Stimulated activated CD4-positive, alpha-beta T cell treated with anti-CD3 and anti-CD28 coated beads, Interleukin-12 subunit alpha, Interleukin-12 subunit beta, amount 100 ng/mL, for 4 hours (primary cell): Measurements from ENCODE around the gene ADGRF4.

ENCODE experiments used
- DNase-seq: peaks from one replicate; pipeline ENCODE4 v3.0.0-alpha.2; 2020

The ADGRF4 gene

GRCh38 chr6:47681201-47681990 lies 17.0 kb upstream of the ADGRF4 start:
- DNase-seq: no peak

DNA sequence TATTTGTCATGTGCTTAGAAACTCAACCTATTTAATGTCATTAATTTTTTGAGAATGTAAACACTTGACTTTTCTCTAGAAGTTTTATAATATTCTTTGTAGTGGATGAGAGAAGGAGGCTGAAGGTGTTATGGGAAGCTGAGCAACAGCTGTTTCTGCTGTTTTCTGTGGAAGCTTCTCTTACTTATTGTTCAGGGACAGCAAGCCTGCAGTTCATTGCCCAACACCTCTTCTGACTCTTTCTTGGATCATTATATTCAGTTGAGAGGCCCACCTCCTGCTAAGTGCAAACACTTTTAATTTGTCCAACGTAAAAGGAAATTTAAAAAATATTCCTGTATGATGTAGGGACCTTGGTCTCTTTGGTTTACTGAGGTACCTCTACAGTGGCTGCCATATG lies 12.0 kb upstream of the ADGRF4 start:
- no peak for DNase-seq

GRCh38 chr6:47687432-47687831 lies 10.9 kb upstream of the ADGRF4 start:
- DNase-seq: no peak

GRCh38 chr6:47690214-47690613 lies 8.2 kb upstream of the ADGRF4 start:
- no peak for DNase-seq

DNA sequence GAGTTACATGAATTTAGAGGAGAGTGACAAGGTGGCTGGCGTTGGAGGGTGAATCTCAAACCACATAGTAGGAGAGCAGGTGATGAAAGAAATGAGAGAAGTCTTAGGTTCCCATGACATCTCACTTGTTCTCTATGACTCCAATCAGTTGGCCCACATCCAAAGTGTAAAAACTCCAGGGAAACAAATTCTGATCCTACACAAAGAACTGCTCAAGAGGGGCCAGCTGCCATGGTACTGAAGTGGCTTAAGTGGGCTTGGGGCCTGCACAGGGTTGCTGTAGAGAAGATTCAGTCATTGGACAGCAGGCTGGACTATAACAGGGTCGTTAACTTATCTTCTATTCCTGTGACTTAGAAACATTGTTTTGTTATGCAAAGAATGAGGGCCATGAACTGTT lies 7.6 kb upstream of the ADGRF4 start:
- no peak for DNase-seq

DNA sequence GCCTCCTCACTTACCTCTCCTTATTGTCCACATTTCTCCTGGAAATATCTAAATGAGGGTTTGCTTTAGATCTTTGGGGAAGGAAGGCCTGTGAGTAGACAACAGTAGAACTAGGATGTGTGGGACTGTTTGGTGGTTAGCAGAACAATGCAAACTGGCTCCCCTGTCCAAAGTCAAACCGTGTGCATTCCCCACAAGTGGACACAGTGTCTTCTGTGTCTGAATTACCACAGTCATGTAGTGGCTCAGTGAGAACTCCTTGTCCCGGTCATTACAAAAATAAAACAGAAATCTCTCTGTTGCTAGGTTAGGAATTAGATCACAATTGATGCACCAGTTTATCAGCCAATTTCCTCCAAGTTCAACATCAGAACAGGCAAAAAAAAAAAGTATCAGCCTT lies 455 bp upstream of the ADGRF4 start:
- DNase-seq: no peak

GRCh38 chr6:47700053-47700452 lies 1.7 kb downstream of the ADGRF4 start:
- no peak for DNase-seq

DNA sequence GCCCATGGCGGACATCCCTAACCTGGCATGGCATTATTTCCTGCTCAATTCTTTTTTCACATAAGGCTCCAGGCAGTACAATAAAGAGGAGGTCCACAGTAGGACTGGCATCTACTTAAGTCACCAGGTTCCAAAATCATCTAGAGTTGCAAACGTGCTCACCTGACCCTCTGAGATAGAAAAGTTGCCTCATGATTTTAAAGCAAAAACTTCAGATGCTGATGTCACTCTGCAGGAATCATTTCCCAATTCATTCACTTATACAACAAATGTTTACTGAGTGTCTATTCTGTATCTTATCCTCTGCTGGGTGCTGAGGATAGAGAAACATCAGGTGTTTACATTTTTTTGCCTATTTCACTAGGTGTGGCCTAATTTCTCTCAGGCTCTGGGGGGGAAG lies 2.2 kb downstream of the ADGRF4 start:
- DNase-seq: no peak

- DNase-seq: no peak
Observed at GRCh38 chr6:47701363-47701762, 3.0 kb downstream of the ADGRF4 start.

DNA sequence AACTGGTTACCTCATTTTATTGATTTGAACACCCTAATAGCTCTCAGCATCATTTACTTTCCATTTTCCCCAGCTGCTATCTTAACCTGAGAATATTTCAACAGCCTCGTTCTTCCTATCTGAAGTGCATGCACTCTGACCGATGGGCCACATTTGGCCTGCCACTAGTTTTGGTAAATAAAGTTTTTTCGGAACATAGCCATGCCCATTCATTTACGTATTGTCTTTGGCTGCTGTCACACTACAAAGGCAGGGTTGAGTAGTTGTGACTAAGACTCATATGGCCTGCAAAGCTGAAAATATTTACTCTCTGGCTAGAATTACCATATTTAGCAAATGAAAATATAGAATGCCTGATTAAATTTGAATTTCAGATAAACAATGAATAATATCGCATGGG lies 10.8 kb downstream of the ADGRF4 start:
- DNase-seq: no peak

DNA sequence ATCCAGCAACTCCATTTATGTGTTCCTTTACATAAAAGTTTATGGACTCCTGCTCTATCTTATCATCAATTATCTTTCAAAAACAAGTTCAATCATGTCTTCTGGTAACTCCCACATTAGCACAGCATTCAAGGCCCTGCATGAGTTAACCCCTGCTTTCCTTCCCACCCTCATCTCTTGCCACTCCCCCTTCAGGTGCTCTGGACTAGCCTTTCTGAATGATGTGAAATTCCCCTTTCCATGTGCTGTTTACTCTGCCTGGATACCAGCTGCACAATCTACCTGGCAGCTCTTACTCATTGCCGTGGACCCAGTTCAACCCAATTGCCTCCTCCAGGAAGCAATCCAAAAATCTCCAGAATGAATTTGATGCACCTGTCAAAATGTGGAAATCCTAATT lies 11.9 kb downstream of the ADGRF4 start:
- no peak for DNase-seq

GRCh38 chr6:47713200-47713599 lies 14.8 kb downstream of the ADGRF4 start:
- no peak for DNase-seq

DNA sequence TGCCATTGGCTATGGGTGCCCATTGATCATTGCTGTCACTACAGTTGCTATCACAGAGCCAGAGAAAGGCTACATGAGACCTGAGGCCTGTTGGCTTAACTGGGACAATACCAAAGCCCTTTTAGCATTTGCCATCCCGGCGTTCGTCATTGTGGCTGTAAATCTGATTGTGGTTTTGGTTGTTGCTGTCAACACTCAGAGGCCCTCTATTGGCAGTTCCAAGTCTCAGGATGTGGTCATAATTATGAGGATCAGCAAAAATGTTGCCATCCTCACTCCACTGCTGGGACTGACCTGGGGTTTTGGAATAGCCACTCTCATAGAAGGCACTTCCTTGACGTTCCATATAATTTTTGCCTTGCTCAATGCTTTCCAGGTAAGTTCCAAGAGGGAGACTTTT lies 16.4 kb downstream of the ADGRF4 start:
- no peak for DNase-seq

- DNase-seq: no peak
Observed at GRCh38 chr6:47715782-47716181, 17.4 kb downstream of the ADGRF4 start.

DNA sequence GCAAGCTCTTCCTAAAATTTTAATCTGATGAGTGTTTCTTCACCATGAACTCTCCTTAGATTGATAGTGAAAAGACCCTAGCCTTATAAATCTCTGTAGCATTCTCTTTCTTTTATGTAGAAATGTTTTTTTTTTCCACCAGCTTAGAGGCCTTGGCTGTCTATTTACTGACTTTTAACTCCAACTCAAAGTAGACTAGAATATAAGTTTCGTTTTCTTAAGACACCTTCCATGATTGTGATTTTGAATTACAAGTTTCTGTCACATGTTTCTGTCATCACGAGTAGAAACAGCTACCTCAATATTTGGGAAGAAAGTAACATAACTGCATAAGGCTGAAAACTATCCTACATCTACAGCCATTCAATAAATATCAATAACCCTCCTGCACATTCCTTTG lies 17.8 kb downstream of the ADGRF4 start:
- DNase-seq: no peak

DNA sequence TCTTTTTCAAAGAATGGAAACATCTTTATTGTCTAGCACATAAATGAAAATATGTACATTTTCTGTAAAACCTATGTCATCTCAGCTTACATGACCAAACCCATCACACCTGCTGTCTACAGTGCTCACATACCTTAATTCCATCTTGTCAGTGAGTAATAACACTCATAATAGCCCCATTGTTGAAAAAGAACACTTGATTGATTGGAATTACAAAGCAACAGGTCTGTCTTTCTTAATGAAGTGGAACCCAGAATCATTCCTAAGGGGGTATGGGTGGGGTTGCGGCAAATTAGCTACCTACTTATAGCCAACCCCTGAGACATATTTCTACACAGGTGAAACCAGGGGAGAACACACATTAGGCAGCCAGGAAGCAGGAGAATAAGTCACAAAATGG lies 20.2 kb downstream of the ADGRF4 start:
- no peak for DNase-seq

- no peak for DNase-seq
Observed at GRCh38 chr6:47721189-47721588, 22.8 kb downstream of the ADGRF4 start.

GRCh38 chr6:47722194-47722593 lies 23.8 kb downstream of the ADGRF4 start:
- no peak for DNase-seq

- no peak for DNase-seq
Observed at GRCh38 chr6:47724300-47724699, 25.9 kb downstream of the ADGRF4 start.

DNA sequence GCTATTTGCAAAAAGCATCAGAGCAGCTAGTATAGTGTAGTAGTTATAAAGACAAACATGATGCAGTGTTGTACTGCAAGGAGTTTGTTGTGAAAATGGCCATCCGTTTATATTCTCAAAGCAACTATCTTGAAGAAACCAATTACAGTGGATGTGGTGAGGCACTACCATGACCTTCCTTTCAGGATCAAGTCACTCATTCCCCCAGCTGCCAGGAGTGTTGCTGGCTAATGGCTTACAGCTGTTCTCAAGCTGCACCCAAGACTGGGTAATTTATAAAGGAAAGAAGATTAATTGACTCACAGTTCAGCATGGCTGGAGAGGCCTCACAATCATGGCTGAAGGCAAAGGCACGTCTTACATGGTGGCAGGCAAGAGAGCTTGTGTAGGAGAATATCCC lies 29.0 kb downstream of the ADGRF4 start:
- DNase-seq: no peak

- DNase-seq: no peak
Observed at GRCh38 chr6:47729019-47729418, 30.6 kb downstream of the ADGRF4 start.

GRCh38 chr6:47729457-47729856 lies 31.1 kb downstream of the ADGRF4 start:
- no peak for DNase-seq

DNA sequence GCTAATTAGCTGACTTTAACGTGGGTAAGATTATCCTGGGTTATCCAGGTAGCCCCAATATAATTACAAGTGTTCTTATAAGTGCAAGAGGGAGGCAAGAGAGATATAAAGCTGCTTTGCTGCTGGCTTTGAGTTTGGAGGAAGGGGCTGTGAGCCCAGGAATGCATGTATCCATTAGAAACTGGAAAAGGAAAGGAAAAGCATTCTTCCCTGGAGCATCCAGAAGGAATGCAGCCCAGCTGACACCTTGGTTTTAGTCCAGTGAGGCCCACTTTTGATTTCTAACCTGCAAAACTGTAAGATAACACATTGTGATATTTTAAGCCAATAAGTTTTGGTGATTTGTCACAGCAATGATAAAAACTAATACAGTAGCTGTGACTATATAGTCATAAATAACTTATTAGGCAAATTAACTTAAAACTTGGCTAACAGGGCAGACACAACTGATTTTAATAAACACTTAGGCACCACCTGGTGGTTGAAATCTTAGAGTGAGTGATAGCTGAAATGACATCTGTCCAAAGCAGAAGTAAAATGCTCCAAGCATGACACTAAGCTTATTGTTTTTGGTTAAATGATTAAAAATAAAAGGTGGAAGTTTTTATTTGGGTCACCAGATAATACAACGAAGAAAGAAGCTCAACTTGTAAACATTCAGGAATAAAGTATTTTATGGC lies 35.6 kb downstream of the ADGRF4 start:
- DNase-seq: no peak

DNA sequence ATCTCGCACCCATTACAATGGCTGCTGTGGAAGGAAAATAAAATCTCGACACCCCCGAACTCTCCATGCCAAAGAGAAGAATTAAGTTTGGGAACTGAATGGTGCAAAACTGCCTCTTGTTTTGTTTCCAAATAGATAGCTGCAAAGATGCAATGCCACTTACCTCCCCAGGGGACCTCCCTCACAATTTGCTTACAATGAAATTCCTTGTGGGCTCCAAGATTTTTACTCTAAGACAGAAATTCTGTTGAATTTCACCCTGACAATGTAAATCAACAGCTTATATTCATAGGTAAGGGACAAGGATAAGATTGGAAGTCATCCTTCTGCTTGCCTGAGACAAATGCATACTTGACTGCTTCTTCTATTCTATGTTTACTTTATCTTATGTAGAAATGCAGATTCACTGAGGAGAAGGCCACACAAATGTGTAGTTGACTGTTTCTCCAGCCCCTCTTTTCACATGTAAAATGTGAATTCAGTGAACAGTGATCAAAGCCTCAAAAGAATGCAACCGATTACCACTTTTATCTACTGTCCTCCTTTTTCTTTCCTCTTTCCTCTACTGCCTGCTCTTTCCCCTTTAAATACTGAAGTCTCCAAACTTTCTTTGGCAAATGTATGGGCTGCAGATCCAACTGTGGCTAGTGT lies 36.6 kb downstream of the ADGRF4 start:
- DNase-seq: no peak
